OCI-LY7 (cell line): Measurements from ENCODE around the gene DQX1. TPM values are rescaled to one million over a fixed set of nuclear protein-coding genes. Genes with fewer than 3 reads are reported as not detected.

Experiments
- BruUV-seq: library from RNA; stranded (reverse); fragments of 400-500 nt; replicated peaks from 2 replicates; lab custom pipeline; 2021; lab: Mats Ljungman, UMichigan
- CTCF ChIA-PET: fragments of 300-600 bp; sonication (Branson Sonifier 250); formaldehyde crosslinking; loops from one replicate; lab custom pipeline; 2022; ENCODE audit warnings: antibody characterized with exemption; ENCODE audit not compliant: unreplicated experiment; lab: Charles Lee
- POLR2A ChIA-PET: fragments of 300-600 bp; sonication (Branson Sonifier 250); formaldehyde crosslinking; loops from one replicate; lab custom pipeline; 2022; ENCODE audit warnings: antibody characterized with exemption; lab: Charles Lee
- DNase-seq: peaks from one replicate; pipeline ENCODE4 v3.0.0-alpha.2; 2015; ENCODE audit warnings: low spot score
- H2AFZ ChIP-seq: fragments of 200-600 bp; sonication (generic), shearing (Covaris generic); 2 replicates; pipeline ENCODE4 v1.6.1; 2014; ENCODE audit warnings: mild to moderate bottlenecking, antibody characterized with exemption, low read length, moderate library complexity
- H3K27ac ChIP-seq: fragments of 200-600 bp; sonication (generic); 2 replicates; pipeline ENCODE4 v1.5.1; 2014; ENCODE audit warnings: mixed run types, low read depth, mild to moderate bottlenecking, moderate library complexity, low read length, inconsistent platforms; ENCODE audit not compliant: poor library complexity, severe bottlenecking
- H3K36me3 ChIP-seq: fragments of 200-600 bp; sonication (generic); 2 replicates; pipeline ENCODE4 v1.6.1; 2014; ENCODE audit warnings: mild to moderate bottlenecking, antibody characterized with exemption, low read length, moderate library complexity, mixed read lengths; ENCODE audit not compliant: insufficient read depth
- H3K4me1 ChIP-seq: fragments of 200-600 bp; sonication (generic); 2 replicates; pipeline ENCODE4 v1.5.1; 2014; ENCODE audit warnings: mild to moderate bottlenecking, low read length; ENCODE audit not compliant: insufficient read depth, poor library complexity, severe bottlenecking
- H3K4me2 ChIP-seq: fragments of 200-600 bp; sonication (generic); 2 replicates; pipeline ENCODE4 v1.6.1; 2014; ENCODE audit warnings: mild to moderate bottlenecking, low read length
- H3K4me3 ChIP-seq: fragments of 200-600 bp; sonication (generic); 2 replicates; pipeline ENCODE4 v1.5.1; 2014; ENCODE audit warnings: mild to moderate bottlenecking, low read depth, low read length; ENCODE audit not compliant: poor library complexity, severe bottlenecking
- H3K79me2 ChIP-seq: fragments of 200-600 bp; sonication (generic); 2 replicates; pipeline ENCODE4 v1.6.1; 2016; ENCODE audit warnings: low read depth, mild to moderate bottlenecking, low read length, moderate library complexity, mixed read lengths; ENCODE audit not compliant: insufficient read depth
- H3K9me2 ChIP-seq: fragments of 200-600 bp; sonication (generic); 2 replicates; pipeline ENCODE4 v1.6.1; 2016; ENCODE audit warnings: mild to moderate bottlenecking, low read length, mixed read lengths; ENCODE audit not compliant: insufficient read depth
- H3K9me3 ChIP-seq: fragments of 200-600 bp; sonication (generic); 2 replicates; pipeline ENCODE4 v1.6.1; 2014; ENCODE audit warnings: mild to moderate bottlenecking, mixed run types, low read length, mixed read lengths
- H4K20me1 ChIP-seq: fragments of 200-600 bp; sonication (generic); 2 replicates; pipeline ENCODE4 v1.6.1; 2014; ENCODE audit warnings: mild to moderate bottlenecking, antibody characterized with exemption, low read length, moderate library complexity, mixed read lengths; ENCODE audit not compliant: insufficient read depth
- CTCF ChIP-seq: fragments of 200-600 bp; sonication (generic); conservative IDR thresholded peaks from 2 replicates; pipeline ENCODE4 v1.5.1; 2014; ENCODE audit warnings: mild to moderate bottlenecking, antibody characterized with exemption, low read length, moderate library complexity, mixed read lengths
- EZH2phosphoT487 ChIP-seq: fragments of 200-600 bp; sonication (generic); IDR thresholded peaks from 2 replicates; pipeline ENCODE4 v1.6.1; 2018; ENCODE audit warnings: low read depth, borderline replicate concordance, mild to moderate bottlenecking, mixed run types, antibody characterized with exemption, low read length, moderate library complexity, mixed read lengths
- intact Hi-C: fragments of 100-400 bp; cut with micrococcal nuclease; formaldehyde crosslinking; loops from one replicate; pipeline ENCODE4 v1.10.0; 2022; ENCODE audit not compliant: unreplicated experiment
- total RNA-seq, 2 experiments: library from RNA; depleted of rRNA in 1 of 2; stranded (reverse); fragments of >200 nt in 1 of 2; shearing (Covaris generic) in 1 of 2; gene quantifications; 2 replicates each; pipeline ENCODE4 v1.2.3, GENCODE V29; 2014 to 2022

The DQX1 gene
- total RNA-seq, 2 experiments from 2014 or later, result 0.32 to 0.76 TPM

- intact Hi-C loops, result no loop called here
- H3K9me3 ChIP-seq, result no peaks in the 10 kb centered on the region
- POLR2A ChIA-PET, result interaction anchor here (0.7 to 1.2 kb wide), 7 partner anchors 9 to 276 kb away, joined by 3 to 5 read pairs (median 4); partner anchors contain the start of genes CCDC142 and TTC31
- no peaks in the 10 kb centered on the region for H3K9me2 ChIP-seq
- peak overlapping the region; percentile 38 for H3K4me2 ChIP-seq
- no peak for TF ChIP-seq CTCF
- TF ChIP-seq EZH2phosphoT487, result no peak
- CTCF ChIA-PET, result no interaction called here
- DNase-seq, result peak; percentile 33
- peaks cover 28% of the 10 kb centered on the region for H3K4me1 ChIP-seq
- no TSS peak for BruUV-seq
- H3K4me3 ChIP-seq, result no peak overlapping the region
- no peaks in the 10 kb centered on the region for H4K20me1 ChIP-seq
- H2AFZ ChIP-seq, result peak overlapping the region; percentile 65
- no peak overlapping the region for H3K27ac ChIP-seq
- H3K79me2 ChIP-seq, result no peaks in the 10 kb centered on the region
- no peaks in the 10 kb centered on the region for H3K36me3 ChIP-seq
These were observed 47.9 kb upstream of the DQX1 start for GRCh38 chr2:74573747-74574562.

- Histone ChIP-seq H3K27ac (no peak overlapping the region), H3K4me3 (no peak overlapping the region), H3K9me2 (no peaks in the 10 kb centered on the region), H3K4me1 (peaks cover 23% of the 10 kb centered on the region), H2AFZ (peak overlapping the region; percentile 39; the same call in 1 of the 2 replicates), H3K36me3 (no peaks in the 10 kb centered on the region), H3K9me3 (no peaks in the 10 kb centered on the region), H3K4me2 (no peak overlapping the region), H3K79me2 (no peaks in the 10 kb centered on the region), H4K20me1 (no peaks in the 10 kb centered on the region)
- TF ChIP-seq CTCF (peak; percentile 65), EZH2phosphoT487 (no peak)
- ChIA-PET POLR2A (interaction anchor here (0.7 to 1.3 kb wide), 2 partner anchors 11 to 13 kb away, joined by 3 to 4 read pairs; no protein-coding TSS in a partner anchor), CTCF (no interaction called here)
- DNase-seq, result no peak
- no TSS peak for BruUV-seq
- intact Hi-C loops, result no loop called here
These were observed 46.3 kb upstream of the DQX1 start for GRCh38 chr2:74572178-74572925.
